CD4-positive, alpha-beta T cell treated with Interleukin-4 for 4 hours (primary cell): ENCODE measurements around the gene CELA2A.
"Not testable (repeated sequence)": the region's sequence is repeated elsewhere in the genome, so short reads cannot be mapped to it uniquely, and the experiment has no call there.

Source experiments
- DNase-seq: peaks from one replicate; pipeline ENCODE4 v3.0.0-alpha.2; 2020

CELA2A gene

DNA sequence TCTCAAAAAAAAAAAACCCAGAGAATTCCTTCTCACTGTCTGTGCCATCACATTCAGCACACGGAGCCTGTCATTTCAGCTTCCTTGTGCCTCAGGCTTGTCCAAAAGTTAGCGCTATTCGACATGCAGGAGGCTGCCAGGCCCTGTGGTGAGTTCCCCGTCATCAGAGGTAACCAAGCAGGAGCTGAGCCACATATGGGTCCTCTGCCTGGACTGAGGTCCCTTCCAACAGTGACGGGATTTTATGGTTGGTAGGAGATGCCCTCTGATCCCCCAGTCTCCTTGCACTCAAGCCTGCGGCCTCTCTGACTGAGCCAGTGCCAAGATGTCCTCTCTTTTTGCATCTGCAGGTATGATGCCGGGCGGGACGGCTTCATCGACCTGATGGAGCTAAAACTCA lies 31.0 kb upstream of the CELA2A start:
- DNase-seq = no peak

DNA sequence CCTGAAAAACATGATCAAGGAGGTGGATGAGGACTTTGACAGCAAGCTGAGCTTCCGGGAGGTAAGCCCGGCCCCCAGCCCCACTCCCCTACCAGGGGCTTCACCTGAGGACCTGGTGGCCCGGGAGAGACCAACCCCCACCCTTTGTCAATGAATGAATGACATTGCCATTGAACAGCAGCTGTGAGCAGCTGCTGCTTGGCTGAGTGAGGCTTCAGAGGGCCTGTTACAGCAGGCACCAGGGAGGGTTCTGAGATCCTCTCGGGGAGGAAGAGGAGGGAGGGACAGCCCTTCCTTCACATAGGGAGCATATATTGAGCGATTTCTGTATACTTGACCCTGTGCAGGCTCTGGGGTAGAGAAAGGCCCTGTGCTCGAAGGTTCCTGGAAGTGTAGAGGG lies 30.6 kb upstream of the CELA2A start:
- no peak for DNase-seq

DNA sequence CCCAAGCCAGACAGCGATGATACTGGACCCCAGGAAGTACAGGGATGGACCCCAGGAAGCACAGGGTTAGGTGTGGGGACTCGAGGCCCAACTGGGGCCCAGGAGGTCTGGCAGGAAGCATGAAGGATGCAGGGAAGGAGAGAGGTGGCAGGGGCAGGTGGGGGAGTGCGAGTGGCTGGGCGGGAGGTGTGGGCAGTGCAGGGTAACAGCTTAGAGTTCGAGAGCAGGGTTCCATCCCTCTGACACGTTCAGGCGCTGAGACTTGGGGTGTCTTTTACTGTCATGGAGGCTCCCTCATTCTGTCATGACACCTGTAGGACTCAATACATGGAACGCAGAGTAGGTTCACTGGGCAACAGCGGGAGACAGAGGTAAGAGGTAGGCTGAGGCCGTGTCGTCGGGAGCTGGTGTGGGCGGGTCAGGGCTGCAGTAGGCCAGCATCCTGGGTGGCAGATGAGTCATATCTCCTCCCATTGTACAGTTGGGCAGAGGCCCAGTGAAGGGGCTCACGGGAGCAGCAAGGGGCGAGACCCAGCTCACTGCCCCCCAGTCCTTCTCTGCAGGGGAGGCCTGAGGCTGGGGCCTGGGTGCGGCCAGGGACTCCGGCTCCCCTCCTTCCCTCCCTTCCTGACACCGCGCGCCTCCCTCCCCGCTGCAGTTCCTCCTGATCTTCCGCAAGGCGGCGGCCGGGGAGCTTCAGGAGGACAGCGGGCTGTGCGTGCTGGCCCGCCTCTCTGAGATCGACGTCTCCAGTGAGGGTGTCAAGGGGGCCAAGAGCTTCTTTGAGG lies 29.8 kb upstream of the CELA2A start:
- no peak for DNase-seq

DNA sequence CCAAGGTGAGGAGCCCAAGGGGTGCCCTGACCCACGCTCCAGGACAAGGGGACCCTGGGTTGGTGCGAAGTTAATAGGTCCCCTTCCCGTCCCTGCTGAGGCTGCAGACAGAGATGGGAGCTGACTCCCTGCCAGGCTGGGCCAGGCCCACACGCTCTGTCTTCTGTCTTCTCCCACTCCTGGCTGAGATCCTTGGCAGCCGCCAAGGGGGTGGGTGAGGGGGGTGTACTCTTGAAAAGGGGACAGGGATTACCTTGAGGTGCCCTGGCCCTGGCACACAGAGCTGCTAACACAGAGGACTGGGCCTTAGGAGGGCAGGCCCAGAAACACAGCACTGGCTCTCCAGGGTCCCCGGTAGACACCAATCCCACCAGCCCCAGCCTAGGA lies 29.3 kb upstream of the CELA2A start:
- DNase-seq = no peak

DNA sequence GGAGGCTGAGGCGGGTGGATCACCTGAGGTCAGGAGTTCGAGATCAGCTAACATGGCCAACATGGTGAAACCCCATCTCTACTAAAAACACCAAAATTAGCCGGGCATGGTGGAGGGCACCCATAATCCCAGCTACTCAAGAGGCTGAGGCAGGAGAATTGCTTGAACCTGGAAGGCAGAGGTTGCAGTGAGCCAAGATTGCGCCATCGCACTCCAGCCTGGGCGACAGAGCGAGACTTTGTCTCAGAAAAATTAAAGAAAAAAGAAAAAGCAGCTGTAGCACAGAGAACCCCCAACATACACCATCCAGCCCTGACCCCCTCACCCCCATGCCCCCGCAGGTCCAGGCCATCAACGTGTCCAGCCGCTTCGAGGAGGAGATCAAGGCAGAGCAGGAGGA lies 28.3 kb upstream of the CELA2A start:
- DNase-seq = not testable (repeated sequence)

DNA sequence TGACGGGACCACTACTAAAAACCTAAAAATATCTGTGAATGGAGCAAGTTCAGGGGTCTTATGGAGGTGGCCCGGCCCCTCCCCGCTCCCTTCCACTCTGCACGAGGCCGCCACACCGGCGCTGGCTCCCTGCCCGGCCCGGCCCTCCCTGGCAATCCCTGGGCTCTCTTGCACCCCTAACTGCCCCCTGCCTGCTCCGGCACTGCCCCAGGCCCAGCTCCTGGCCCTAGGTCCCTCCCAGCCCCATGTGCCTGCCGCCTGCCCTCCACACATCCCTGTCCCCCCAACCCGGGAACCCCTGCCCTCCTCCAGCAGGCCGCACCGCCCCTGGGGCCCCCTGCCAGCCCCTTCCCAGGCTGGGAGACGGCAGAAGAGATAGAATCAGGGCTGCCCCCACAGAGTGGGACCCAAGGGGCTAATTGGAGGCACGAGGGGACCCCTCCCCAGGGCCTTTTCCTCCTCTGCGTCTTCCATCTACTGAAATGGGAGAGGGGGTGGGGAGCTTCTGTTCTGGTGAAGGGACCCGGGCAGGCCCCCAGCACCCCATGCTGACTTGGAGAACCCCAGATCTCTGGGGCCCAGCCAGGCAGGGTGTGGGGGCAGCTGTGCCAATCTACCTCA lies 27.6 kb upstream of the CELA2A start:
- no peak for DNase-seq

DNA sequence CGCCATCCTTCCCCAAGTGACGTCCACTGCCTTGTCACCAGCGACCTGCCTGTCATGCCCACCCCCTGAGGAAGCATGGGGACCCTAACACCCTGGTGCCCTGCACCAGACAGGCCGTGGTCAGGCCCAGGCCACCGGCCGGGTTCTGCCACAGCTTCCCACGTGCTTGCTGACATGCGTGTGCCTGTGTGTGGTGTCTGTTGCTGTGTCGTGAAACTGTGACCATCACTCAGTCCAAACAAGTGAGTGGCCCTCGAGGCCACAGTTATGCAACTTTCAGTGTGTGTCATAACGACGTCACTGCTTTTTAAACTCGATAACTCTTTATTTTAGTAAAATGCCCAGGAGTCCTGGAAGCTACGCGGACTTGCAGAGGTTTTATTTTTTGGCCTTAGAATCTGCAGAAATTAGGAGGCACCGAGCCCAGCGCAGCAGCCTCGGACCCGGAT lies 26.8 kb upstream of the CELA2A start:
- DNase-seq = no peak

DNA sequence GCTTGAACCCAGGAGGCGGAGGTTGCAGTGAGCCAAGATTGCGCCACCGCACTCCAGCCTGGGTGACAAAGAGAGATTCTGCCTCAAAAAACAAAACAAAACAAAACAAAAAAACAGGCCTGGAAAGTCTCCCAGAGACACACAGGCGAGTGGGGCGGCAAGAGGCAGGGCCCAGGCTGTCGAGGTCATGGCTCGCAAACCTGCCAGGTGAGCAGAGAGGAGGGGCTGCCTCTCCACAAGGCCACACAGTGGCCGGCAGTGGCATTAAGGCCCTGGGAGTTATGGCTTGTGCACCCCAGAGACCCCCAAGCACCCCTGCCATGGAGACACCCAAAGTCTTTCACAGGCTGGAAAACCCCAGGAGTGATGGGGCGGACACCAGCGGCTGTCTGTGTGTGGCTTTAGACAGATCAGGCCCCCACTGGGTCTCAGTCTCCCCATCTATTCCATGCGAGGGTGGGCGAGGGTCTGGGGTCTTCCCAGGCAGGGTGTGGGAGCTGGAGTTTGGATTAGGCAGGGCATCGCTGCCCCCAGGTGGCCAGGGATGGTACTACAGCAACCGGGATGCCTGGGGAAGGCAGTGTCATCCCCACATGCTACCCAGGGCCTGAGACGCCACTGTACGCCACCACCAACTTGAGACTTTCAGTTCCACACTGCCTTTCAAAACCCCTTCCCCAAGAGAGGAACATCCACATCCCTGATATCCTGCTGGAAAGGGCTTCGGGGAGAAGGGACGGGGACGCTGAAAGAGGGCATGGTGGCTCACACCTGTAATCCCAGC lies 25.6 kb upstream of the CELA2A start:
- DNase-seq = peak; percentile 62

DNA sequence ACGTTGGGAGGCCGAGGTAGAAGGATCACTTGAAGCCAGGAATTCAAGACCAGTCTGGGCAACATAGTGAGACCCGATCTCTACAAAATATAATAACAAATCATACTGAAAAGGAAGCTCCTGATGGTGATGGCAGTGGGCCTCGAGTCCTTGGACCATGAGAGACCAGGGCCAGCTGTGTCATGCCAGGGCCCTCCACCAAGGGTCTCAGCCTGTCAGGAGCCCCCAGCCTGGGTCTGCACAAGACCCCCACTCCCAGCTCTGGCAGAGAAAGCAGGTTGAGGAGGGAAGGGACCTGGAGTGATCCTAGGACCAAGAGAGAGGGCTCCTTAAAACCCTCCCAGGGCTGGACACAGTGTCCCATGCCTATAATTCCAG lies 25.0 kb upstream of the CELA2A start:
- DNase-seq = no peak

DNA sequence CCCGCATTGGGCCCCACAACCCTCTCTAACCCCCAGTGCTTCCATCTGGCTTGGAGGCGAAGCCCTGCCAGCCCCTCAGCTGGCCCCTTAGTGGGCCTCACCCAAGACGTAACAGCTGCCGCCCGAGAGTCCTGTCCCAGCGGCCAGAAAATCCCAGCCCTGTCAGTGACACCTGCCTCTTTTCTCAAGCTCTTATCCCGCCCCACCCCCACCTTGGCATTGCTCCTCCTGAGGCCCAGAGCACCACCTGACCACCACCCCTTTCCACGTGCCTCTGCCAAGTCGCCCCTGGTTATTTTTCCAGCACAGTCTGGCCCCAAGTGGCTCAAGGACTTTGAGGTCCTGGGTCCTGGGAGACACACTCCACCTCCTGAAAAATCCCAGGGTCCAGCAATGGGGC lies 24.2 kb upstream of the CELA2A start:
- DNase-seq = no peak

DNA sequence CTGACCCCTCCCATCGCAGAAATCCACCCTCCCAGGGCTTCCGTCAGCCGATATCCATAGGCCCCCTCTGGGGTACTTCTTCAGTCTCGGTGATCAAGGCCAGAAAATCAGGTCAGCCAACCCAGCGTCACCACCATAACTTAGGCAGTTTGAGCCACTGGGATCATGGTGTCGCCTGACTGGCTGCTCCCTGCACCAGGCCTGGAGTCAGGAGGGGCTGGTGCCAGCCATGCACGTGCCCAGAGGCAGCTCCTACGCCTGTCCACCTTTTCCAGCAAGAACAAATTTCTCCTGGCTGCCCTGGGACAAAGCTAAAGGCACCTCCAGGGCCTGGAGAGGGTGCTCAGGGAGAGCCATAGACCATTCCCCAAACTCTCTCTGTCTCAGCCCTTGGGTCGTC lies 23.1 kb upstream of the CELA2A start:
- no peak for DNase-seq

DNA sequence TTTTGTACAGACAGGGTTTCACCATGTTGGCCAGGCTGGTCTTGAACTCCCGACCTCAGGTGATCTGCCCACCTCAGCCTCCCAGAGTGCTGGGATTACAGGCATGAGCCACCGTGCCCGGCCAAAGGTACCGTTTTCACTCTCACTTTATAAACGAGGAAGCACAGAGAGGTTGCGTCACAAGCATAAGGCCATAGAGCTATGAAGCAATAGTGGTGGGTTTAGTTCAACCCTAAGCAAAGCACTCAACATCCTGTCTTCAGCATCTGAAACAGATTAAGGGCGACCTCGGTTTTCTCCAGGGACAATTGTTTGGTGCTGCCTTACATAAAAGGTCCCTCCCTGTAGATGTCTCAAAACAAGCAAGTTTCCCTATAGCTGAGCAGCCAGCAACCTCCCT lies 21.8 kb upstream of the CELA2A start:
- DNase-seq = not testable (repeated sequence)

DNA sequence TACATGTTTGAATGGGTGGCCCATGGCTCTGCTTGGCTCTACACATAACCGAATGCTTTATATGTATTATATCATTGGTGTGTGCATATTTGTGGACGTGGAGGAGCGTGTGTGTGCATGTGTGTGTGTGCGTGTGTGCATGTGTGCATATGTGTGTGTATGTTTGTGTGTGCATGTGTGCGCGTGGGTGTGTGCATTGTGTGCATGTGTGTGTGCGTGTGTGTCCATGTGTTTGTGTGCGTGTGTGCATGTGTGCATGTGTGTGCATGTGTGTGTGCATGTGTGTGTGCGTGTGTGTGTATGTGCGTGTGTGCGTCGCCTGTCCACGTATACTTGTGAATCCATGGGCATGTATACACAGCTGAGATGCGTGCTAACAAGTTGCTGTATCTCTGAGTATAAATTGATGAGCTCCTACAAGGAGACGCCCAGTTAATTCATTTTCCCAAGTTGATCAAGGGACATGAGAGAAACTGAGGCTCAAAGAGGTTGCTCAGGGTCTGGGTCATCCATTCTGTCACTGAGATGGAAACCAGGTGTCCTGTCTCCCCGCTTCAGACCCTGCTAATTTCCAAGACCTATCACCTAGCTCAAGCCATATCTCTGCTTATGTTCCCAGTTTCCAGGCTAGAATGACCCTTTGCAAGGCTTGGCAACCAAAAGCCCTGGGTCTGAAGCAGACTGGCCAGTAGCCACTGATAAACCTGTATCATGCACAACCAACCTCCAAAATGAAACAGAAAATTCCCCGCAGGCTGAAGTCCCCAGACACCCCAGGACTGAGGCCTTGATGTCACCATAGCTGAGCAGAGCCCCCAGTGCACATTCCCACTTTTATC lies 21.1 kb upstream of the CELA2A start:
- no peak for DNase-seq

DNA sequence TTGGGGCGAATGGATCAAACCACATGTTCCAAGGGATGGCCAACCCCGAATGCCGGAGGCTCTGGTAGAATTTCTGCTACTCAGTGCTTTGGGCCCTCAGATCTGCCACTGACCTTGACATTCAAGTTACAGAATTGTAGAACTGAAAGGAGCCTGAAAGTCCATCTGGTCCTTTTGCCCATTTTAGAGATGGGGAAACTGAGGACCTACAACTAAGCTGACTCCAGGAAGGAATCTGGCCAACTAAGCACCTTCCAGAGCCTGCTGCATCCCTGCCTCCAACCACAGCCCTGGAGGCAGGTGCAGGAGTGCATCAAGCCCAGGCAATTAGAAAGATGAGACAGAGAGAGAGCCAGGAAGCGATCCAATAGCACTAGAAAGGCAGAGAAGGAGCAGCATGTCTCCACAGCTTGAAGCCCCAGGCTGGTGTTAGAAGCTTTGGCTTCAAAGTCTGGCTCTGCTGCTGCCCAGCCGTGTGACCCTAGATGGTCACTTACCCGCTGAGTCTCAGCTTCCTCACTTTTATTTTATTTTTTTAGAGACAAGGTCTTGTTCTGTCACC lies 19.6 kb upstream of the CELA2A start:
- no peak for DNase-seq

DNA sequence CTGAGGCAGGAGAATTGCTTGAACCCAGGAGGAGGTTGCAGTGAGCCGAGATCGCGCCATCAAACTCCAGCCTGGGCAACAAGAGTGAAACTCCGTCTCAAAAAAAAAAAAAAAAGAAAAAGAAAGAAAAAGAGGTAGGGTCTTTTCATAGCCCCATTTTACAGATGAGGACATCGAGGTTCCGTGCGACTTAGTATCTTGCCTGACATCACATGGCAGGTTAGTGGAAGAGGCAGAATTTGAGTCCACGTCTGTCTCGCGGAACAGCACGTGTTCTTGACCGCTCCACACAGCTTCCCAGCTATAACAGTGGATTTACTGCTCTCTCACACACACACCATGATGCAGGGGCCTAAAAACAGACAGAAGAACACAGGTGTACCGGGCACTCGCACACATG lies 17.2 kb upstream of the CELA2A start:
- DNase-seq = no peak

DNA sequence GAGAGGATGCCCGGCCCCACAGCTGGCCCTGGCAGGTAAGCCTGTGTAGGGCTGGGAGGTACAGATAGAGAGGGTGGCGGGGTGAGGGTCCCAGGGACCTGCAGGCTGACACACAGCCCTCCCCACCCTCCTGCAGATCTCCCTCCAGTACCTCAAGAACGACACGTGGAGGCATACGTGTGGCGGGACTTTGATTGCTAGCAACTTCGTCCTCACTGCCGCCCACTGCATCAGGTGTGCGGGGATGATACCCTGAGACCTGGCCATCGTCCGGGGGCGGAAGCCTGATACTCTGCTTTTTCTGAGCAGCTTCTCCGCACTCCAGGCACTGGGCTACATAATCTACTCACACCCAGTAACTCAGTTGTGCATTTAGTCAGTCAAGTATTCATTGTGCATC lies 16.2 kb upstream of the CELA2A start:
- DNase-seq = no peak

DNA sequence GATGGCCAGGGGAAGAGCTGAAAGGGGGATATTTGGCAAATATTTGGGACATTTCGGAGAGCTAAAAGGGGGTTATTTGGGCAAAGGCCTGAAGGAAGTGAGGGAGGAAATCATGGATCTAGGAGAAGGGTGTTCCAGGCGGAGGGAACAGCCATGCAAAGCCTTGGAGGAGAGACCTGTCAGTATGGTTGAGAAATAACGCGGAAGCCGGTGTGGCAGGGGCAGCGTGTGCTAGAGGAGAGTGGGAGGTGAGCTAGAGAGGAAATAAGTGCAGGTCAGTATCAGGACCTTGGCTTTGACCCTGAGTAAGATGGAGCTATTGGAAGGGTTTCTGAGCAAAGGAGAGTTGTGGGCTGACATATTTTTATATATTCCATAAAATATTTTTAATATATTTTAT lies 15.3 kb upstream of the CELA2A start:
- no peak for DNase-seq

DNA sequence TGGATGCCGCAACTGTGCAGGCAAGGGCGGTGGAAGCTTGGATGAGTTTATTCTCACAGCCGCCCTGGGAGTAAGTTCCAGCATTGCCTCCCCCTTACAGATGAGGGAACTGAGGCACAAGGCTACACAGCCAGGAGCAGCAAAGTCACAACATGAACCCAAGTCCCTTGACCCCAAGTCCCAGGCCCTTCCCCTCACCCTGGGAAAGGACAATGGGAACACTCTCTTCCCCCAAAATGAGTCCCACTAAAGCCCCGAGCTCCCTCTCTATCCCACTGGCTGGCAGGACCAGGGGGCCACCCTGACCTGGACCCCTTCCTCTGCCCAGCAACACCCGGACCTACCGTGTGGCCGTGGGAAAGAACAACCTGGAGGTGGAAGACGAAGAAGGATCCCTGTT lies 14.4 kb upstream of the CELA2A start:
- DNase-seq = no peak

DNA sequence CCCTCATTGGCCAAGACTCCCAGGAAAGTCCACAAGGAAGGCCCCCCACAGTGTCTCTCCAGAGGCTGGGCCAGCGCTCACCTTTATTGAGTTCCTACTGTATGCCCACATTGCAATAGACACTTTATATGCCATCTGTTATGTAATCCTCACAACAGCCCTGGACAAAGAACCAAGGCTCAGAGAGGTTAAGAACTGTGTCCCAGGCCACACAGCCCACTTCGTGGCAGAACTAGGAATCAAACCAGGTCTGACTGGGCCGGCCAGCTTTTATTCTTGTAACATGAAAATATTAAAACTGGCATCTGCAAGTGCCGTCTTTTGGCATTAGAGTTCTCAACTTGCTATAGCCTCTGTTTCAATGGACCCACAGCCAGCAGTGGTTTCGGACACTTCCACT lies 13.8 kb upstream of the CELA2A start:
- no peak for DNase-seq

DNA sequence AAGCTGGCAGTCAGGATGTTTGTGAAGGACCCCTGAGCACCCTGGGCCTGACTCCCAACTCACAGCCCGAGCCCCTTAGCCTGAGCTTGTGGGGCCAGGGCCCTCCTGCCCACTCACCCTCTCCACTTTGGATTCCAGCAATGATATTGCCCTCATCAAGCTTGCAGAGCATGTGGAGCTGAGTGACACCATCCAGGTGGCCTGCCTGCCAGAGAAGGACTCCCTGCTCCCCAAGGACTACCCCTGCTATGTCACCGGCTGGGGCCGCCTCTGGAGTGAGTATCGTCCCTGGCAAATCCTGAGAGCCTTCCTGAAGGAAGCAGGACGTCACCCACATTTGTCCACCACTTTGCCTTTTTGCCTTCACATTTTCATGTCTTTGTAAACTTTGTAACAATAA lies 13.3 kb upstream of the CELA2A start:
- DNase-seq = no peak

DNA sequence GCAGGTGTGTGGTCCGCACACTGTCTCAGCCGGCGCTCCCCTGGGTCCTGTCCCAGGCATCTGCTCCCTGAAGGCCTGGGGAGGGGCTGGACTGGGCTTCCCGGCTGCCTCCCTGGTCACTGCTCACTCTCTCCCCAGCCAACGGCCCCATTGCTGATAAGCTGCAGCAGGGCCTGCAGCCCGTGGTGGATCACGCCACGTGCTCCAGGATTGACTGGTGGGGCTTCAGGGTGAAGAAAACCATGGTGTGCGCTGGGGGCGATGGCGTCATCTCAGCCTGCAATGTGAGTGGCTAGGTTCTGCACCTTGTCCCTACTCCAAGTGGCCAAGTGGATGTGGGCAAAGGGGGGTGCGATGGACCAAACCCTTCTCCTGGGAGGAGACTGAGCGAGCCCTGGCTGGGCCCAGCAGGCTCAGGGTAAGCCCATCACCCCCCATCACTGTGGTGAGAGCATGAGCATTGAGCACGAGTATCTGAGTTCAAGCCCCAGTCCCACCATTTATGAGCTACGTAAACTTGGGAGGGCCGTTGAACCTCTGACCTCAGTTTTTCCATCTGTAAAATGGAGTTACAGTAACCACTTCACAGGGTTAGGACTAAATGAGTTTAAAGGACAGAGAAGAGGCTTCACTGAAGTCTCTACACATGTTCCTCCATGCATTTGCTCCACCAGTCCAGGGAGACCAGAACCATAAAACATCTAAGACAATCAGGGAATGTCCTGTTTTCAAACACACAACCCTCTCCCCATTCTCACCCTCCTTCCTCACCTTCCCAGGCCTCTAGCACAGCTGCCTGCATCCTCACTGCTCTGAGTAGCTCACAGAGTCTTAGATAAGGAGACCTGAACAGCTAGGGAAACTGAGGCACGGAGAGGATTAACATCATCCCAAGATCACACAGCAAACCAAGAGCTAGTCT lies 11.8 kb upstream of the CELA2A start:
- DNase-seq = no peak
